Endothelial cell of umbilical vein (primary cell): ENCODE results near the gene EIF5B. TPM values are rescaled to one million over a fixed set of nuclear protein-coding genes. Genes with fewer than 3 reads are reported as not detected.
A peak's percentile ranks its signal among the peaks of the same experiment; 100 is the strongest.

ENCODE experiments used
- BruUV-seq: library from RNA; stranded (reverse); fragments of 400-500 nt; replicated peaks from 2 replicates; lab custom pipeline; 2021; lab: Mats Ljungman, UMichigan
- CTCF ChIA-PET: fragments of 300-600, 350-600 bp; sonication (Branson Sonifier 250); formaldehyde crosslinking; loops from one replicate; lab custom pipeline; 2021; ENCODE audit warnings: antibody characterized with exemption, inconsistent platforms; lab: Charles Lee
- POLR2A ChIA-PET: fragments of 300-600, 350-600 bp; sonication (Branson Sonifier 250); formaldehyde crosslinking; loops from one replicate; lab custom pipeline; 2021; ENCODE audit warnings: antibody characterized with exemption, inconsistent platforms; lab: Charles Lee
- DNase-seq: peaks from one replicate; pipeline ENCODE4 v3.0.0-alpha.2; 2011; ENCODE audit warnings: low read depth, low spot score
- FAIRE-seq: peaks from 2 replicates; lab custom pipeline; 2011; peaks lifted over from hg19 to GRCh38; lab: Jason Lieb, UNC
- H2AFZ ChIP-seq: 2 replicates; pipeline ENCODE4 v1.6.0; 2012; ENCODE audit warnings: low read depth, low read length, control low read depth, inconsistent platforms
- H3K27ac ChIP-seq: 2 replicates; pipeline ENCODE4 v1.5.1; 2011; ENCODE audit warnings: low read depth, mild to moderate bottlenecking, control low read depth, low read length, moderate library complexity; ENCODE audit not compliant: insufficient read depth
- H3K27me3 ChIP-seq, 2 experiments: 2 replicates each; pipeline versions ENCODE4 v1.6.0 to v1.6.1; 2011; ENCODE audit warnings: low read length in 2 of 2, mixed read lengths in 1 of 2; ENCODE audit not compliant: control insufficient read depth in 2 of 2, insufficient read depth in 2 of 2
- H3K36me3 ChIP-seq, 2 experiments: 2 replicates in 1 of 2; 3 replicates in 1 of 2; pipeline ENCODE4 v1.5.1; 2011; ENCODE audit warnings: low read length in 2 of 2, mild to moderate bottlenecking in 1 of 2, moderate library complexity in 1 of 2; ENCODE audit not compliant: control insufficient read depth in 2 of 2, insufficient read depth in 2 of 2; ENCODE audit errors: extremely low read depth in 1 of 2
- H3K4me1 ChIP-seq: 3 replicates; pipeline ENCODE4 v1.5.1; 2011; ENCODE audit warnings: mild to moderate bottlenecking, low read length; ENCODE audit not compliant: control insufficient read depth, insufficient read depth; ENCODE audit errors: extremely low read depth
- H3K4me2 ChIP-seq: 2 replicates; pipeline ENCODE4 v1.6.1; 2011; ENCODE audit warnings: low read length, control low read depth, mixed read lengths; ENCODE audit not compliant: insufficient read depth
- H3K4me3 ChIP-seq, 3 experiments: fragments of 200-600 bp in 1 of 3; sonication (generic), shearing (Covaris generic) in 1 of 3; replicated peaks in 1 of 3; 2 replicates each; pipeline ENCODE4 v1.5.1; 2011 to 2016; ENCODE audit warnings: control low read depth in 3 of 3, low read length in 3 of 3, mild to moderate bottlenecking in 2 of 3, inconsistent platforms in 1 of 3, low read depth in 1 of 3, moderate library complexity in 1 of 3; ENCODE audit not compliant: insufficient read depth in 1 of 3
- H3K79me2 ChIP-seq: 2 replicates; pipeline ENCODE4 v1.6.0; 2012; ENCODE audit warnings: low read length, inconsistent platforms; ENCODE audit not compliant: control insufficient read depth, insufficient read depth
- H3K9ac ChIP-seq: replicated peaks from 2 replicates; pipeline ENCODE3; 2011; ENCODE audit warnings: low read length, control low read depth; ENCODE audit not compliant: insufficient read depth; ENCODE audit errors: extremely low read depth
- H3K9me1 ChIP-seq: replicated peaks from 3 replicates; pipeline ENCODE4 v1.6.0; 2011; ENCODE audit warnings: mild to moderate bottlenecking, low read length; ENCODE audit not compliant: control insufficient read depth, insufficient read depth; ENCODE audit errors: extremely low read depth
- H3K9me3 ChIP-seq: replicated peaks from 2 replicates; pipeline ENCODE4 v1.5.1; 2012; ENCODE audit warnings: low read length, inconsistent platforms; ENCODE audit not compliant: control insufficient read depth, insufficient read depth
- H4K20me1 ChIP-seq: replicated peaks from 2 replicates; pipeline ENCODE3; 2011; ENCODE audit warnings: mild to moderate bottlenecking, low read length; ENCODE audit not compliant: control insufficient read depth, insufficient read depth; ENCODE audit errors: extremely low read depth
- CTCF ChIP-seq, 2 donors: IDR thresholded peaks; 1 replicate in 1 of 2; 2 replicates in 1 of 2; pipeline ENCODE4 v1.5.1; 2011; ENCODE audit warnings: low read length in 2 of 2, mild to moderate bottlenecking in 2 of 2, moderate library complexity in 2 of 2, control low read depth in 1 of 2, inconsistent platforms in 1 of 2, low read depth in 1 of 2; ENCODE audit not compliant: insufficient read depth in 1 of 2; ENCODE audit errors: extremely low read depth in 1 of 2
- FOS ChIP-seq: IDR thresholded peaks from 2 replicates; pipeline ENCODE4 v1.6.1; 2011; ENCODE audit warnings: mild to moderate bottlenecking, low read length, moderate library complexity, borderline replicate concordance; ENCODE audit not compliant: insufficient read depth
- MAX ChIP-seq: IDR thresholded peaks from 2 replicates; pipeline ENCODE4 v1.6.1; 2011; ENCODE audit not compliant: insufficient read depth, insufficient read length
- MYC ChIP-seq: IDR thresholded peaks from one replicate; pipeline ENCODE4 v1.6.1; 2011; ENCODE audit warnings: mild to moderate bottlenecking, low read depth, low read length
- POLR2A ChIP-seq: IDR thresholded peaks from 2 replicates; pipeline ENCODE4 v1.6.1; 2012; ENCODE audit warnings: low read depth, mild to moderate bottlenecking, control low read depth, low read length
- POLR2AphosphoS5 ChIP-seq: IDR thresholded peaks from 2 replicates; pipeline ENCODE4 v1.6.1; 2012; ENCODE audit warnings: low read depth, mild to moderate bottlenecking, control low read depth, low read length, moderate library complexity; ENCODE audit not compliant: insufficient read depth
- dilution Hi-C: fragments of 300-500 bp; cut with MboI; formaldehyde crosslinking; loops from one replicate; pipeline ENCODE4 v1.15.0; 2019; ENCODE audit warnings: low sequenced_read_pairs; ENCODE audit not compliant: extremely low pct_ligation_motif_present
- intact Hi-C: fragments of 100-400 bp; cut with micrococcal nuclease; formaldehyde crosslinking; loops from one replicate; pipeline ENCODE4 v1.10.0; 2022
- polyA plus RNA-seq, 4 experiments: library from polyadenylated mRNA; depleted of rRNA in 3 of 4; stranded (reverse) in 3 of 4; unstranded in 1 of 4; fragments of >200 nt; gene quantifications; 2 replicates each; pipeline versions ENCODE4 v1.2.1 to v1.2.3, GENCODE V29; 2011 to 2012; ENCODE audit warnings: missing spikeins in 1 of 4
- total RNA-seq: library from RNA; stranded (reverse); gene quantifications from 2 replicates; pipeline ENCODE4 v1.2.3, GENCODE V29; 2021

EIF5B gene
- total and polyA plus RNA-seq, 2 donors (not counting 3 experiments of a cell fraction or from before 2014, with no cell fraction given): 10.1 to 54.5 TPM

GRCh38 chr2:99335911-99336803, 1.0 kb upstream of the EIF5B start, which contains the start of gene TXNDC9:
TXNDC9 (minus strand) TSS chr2:99336333; CDS start chr2:99333210, 3,123 bp downstream.
- Histone ChIP-seq H3K9ac (peak within 1 kb of the TSS; percentile 96), H2AFZ (peak within 1 kb of the TSS; percentile 92), H3K9me3 (no peaks in the 10 kb centered on the region), H3K9me1 (no peaks in the 10 kb centered on the region), H3K36me3 (peaks cover 8 to 9% of the 10 kb centered on the region in 2 experiments), H3K27me3 (no peaks in the 10 kb centered on the region), H3K79me2 (peaks cover 83% of the 10 kb centered on the region), H3K4me2 (peak within 1 kb of the TSS; percentile 93), H3K4me3 (peak within 1 kb of the TSS; percentile 59 to 96 (median 89)), H3K4me1 (peaks cover 20% of the 10 kb centered on the region), H3K27ac (peak within 1 kb of the TSS; percentile 67), H4K20me1 (no peaks in the 10 kb centered on the region)
- intact Hi-C loops (loop anchor here (1.0 to 10.0 kb wide), 4 partner anchors 154 to 581 kb away; partner anchors contain the start of genes MITD1, MRPL30 and REV1), dilution Hi-C loops (no loop called here)
- DNase-seq: peak; percentile 100
- BruUV-seq: TSS peak; percentile 63
- FAIRE-seq: peak; percentile 99
- TF ChIP-seq POLR2A (peak; percentile 97), POLR2AphosphoS5 (peak; percentile 98), CTCF (IDR thresholded peaks at IDR 0.05; ENCODE audit: extremely low read depth in 1 of 2, insufficient read depth in 1 of 2, low read depth in 1 of 2, low read length in 2 of 2) (no peak), MAX (peak; percentile 54), MYC (peak; percentile 36), FOS (no peak)
- POLR2A ChIA-PET: interaction anchor here (0.6 to 1.8 kb wide), 6 partner anchors 17 to 156 kb away, joined by 3 to 6 read pairs (median 4); partner anchors contain the start of genes MITD1, MRPL30 and REV1
- CTCF ChIA-PET: interaction anchor here (1.1 to 4.4 kb wide), 13 partner anchors 12 to 223 kb away, joined by 3 to 41 read pairs (median 5); partner anchors contain the start of gene REV1
